Memory B cell (primary cell): ENCODE results near the gene DKK1.

Experiments
- ATAC-seq: fragments of 150-1000 bp; cut with Tn5 transposase; 2 replicates; pipeline ENCODE4 v1.10.0; 2021; ENCODE audit warnings: low read depth, mild to moderate bottlenecking, moderate library complexity
- DNase-seq, 2 donors: peaks; one replicate each; pipeline ENCODE4 v3.0.0; 2022; ENCODE audit warnings: low spot score in 2 of 2
- H3K27ac Mint-ChIP-seq: one replicate; pipeline ENCODE4 v1.8.0; 2022; ENCODE audit warnings: mild to moderate bottlenecking, moderate library complexity, mixed read lengths
- H3K27me3 Mint-ChIP-seq: one replicate; pipeline ENCODE4 v1.8.0; 2022; ENCODE audit warnings: mixed read lengths
- H3K36me3 Mint-ChIP-seq: one replicate; pipeline ENCODE4 v1.8.0; 2022; ENCODE audit warnings: mild to moderate bottlenecking, mixed read lengths
- H3K4me1 Mint-ChIP-seq: one replicate; pipeline ENCODE4 v1.8.0; 2022; ENCODE audit warnings: mixed read lengths
- H3K4me3 Mint-ChIP-seq: one replicate; pipeline ENCODE4 v1.8.0; 2022; ENCODE audit warnings: mild to moderate bottlenecking, moderate library complexity, mixed read lengths
- H3K9me3 Mint-ChIP-seq: one replicate; pipeline ENCODE4 v1.8.0; 2022; ENCODE audit warnings: mixed read lengths

The DKK1 gene

DNA sequence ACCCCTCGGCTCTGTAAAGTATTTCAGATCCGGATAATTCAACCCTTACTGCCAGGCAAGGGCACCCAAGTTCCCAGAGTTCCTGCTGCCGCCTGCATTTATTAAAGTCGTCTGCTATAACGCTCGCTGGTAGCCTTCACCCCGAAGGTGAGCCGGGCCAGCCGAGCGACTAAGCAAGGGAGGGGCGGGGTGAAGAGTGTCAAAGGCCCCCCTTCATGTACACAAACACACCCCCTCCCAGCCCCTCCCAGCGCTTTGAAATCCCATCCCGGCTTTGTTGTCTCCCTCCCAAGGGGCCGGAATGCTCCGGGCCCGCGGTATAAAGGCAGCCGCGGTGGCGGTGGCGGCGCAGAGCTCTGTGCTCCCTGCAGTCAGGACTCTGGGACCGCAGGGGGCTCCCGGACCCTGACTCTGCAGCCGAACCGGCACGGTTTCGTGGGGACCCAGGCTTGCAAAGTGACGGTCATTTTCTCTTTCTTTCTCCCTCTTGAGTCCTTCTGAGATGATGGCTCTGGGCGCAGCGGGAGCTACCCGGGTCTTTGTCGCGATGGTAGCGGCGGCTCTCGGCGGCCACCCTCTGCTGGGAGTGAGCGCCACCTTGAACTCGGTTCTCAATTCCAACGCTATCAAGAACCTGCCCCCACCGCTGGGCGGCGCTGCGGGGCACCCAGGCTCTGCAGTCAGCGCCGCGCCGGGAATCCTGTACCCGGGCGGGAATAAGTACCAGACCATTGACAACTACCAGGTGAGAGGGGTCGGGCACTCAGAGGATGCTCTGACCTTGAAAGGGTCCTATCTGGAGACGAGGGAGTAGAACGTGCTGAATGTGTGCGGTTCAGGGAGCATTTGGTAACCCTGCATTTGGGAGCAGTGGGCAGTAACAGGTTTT is at the start of gene DKK1:
TSS of gene DKK1 (plus strand) at position 349 of the 889 bp plus-strand sequence. CDS start at position 503, 154 bp downstream.
- Mint-ChIP-seq H3K4me1 (peaks cover 11% of the 10 kb centered on the region), H3K4me3 (peak within 1 kb of the TSS; percentile 84), H3K27ac (no peak within 1 kb of the TSS), H3K9me3 (no peaks in the 10 kb centered on the region), H3K27me3 (peaks cover 11% of the 10 kb centered on the region), H3K36me3 (no peaks in the 10 kb centered on the region)
- ATAC-seq = peak; percentile 78
- DNase-seq = peak; percentile 20 to 42

- ATAC-seq = no peak
- no peak for DNase-seq
- Mint-ChIP-seq H3K27ac (no peak overlapping the region), H3K36me3 (no peaks in the 10 kb centered on the region), H3K4me3 (no peak overlapping the region), H3K4me1 (no peaks in the 10 kb centered on the region), H3K27me3 (no peaks in the 10 kb centered on the region), H3K9me3 (no peaks in the 10 kb centered on the region)
Observed at GRCh38 chr10:52265131-52265926, 48.8 kb upstream of the DKK1 start.

DNA sequence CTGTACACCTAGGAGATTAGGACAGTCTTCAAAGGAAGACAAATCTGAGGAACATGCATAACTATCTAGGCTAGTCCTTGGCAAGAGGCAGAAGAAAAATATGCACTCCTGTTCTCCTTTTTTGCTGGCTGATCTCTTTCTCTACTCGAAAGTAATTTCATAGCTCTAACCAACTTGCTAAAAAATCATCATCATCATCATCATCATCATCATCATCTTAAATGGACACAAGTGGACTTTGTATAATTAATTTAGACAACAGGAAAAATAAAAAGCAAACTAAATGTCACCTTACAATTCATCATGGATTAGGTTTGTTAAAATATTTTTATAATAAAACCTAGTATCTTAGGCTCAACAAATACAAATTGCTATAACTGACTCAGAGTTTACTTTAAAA is 47.2 kb upstream of the DKK1 start:
- no peak overlapping the region for H3K27ac Mint-ChIP-seq
- no peaks in the 10 kb centered on the region for H3K4me1 Mint-ChIP-seq
- no peak overlapping the region for H3K4me3 Mint-ChIP-seq
- no peak for ATAC-seq
- H3K9me3 Mint-ChIP-seq = no peaks in the 10 kb centered on the region
- no peak for DNase-seq
- H3K27me3 Mint-ChIP-seq = no peaks in the 10 kb centered on the region
- H3K36me3 Mint-ChIP-seq = no peaks in the 10 kb centered on the region

DNA sequence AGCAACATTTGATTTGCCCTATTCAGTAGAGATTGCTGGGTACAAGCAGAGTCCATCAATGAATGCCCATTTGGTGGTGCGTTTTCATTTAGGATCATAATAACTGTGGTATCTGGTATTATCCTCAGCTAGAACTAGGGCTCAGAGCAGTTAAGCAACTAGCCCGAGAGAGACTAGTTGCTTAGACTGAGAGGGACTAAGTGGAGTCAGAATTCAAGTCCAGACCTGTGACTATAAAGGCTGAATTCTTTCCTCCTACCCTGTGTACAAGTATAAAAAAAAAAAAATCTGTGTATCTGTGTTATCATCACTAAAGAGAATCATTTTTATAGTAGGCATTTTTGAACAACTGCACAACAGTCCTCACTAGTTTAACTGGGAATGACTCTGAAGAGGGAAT is 45.3 kb upstream of the DKK1 start:
- Mint-ChIP-seq H3K27me3 (no peaks in the 10 kb centered on the region), H3K9me3 (no peaks in the 10 kb centered on the region), H3K27ac (no peak overlapping the region), H3K36me3 (no peaks in the 10 kb centered on the region), H3K4me3 (no peak overlapping the region), H3K4me1 (no peaks in the 10 kb centered on the region)
- ATAC-seq = no peak
- no peak for DNase-seq

GRCh38 chr10:52269233-52269632 is 44.8 kb upstream of the DKK1 start:
- ATAC-seq = no peak
- no peak for DNase-seq
- Mint-ChIP-seq H3K9me3 (no peaks in the 10 kb centered on the region), H3K4me3 (no peak overlapping the region), H3K36me3 (no peaks in the 10 kb centered on the region), H3K27ac (no peak overlapping the region), H3K4me1 (no peaks in the 10 kb centered on the region), H3K27me3 (no peaks in the 10 kb centered on the region)

DNA sequence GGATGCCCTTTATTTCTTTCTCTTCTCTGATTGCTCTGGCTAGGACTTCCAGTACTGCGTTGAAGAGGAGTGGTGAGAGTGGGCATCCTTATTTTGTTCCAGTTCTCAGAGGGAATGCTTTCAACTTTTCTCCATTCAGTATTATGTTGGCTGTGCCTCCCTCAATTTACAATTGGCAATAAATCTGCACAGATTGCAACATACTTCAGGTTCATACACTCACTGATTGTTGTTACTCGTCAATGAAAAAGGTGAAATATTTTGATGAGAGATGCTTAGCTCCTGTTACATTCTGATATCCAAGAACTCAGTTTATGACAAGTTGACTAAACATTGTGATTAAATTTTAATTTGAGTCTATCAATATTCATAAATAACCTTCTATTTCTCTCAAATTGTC is 37.9 kb upstream of the DKK1 start:
- no peak overlapping the region for H3K4me3 Mint-ChIP-seq
- ATAC-seq = no peak

GRCh38 chr10:52276986-52277385 is 37.1 kb upstream of the DKK1 start:
- H3K4me3 Mint-ChIP-seq = no peak overlapping the region
- H3K27ac Mint-ChIP-seq = no peak overlapping the region
- no peaks in the 10 kb centered on the region for H3K36me3 Mint-ChIP-seq
- H3K9me3 Mint-ChIP-seq = peaks cover 2% of the 10 kb centered on the region
- no peak for DNase-seq
- H3K27me3 Mint-ChIP-seq = no peaks in the 10 kb centered on the region
- H3K4me1 Mint-ChIP-seq = no peaks in the 10 kb centered on the region
- ATAC-seq = no peak

More for the DNA sequence above, 37.9 kb upstream of the DKK1 start:
- DNase-seq = no peak
- H3K4me1 Mint-ChIP-seq = no peaks in the 10 kb centered on the region
- no peaks in the 10 kb centered on the region for H3K27me3 Mint-ChIP-seq
- H3K27ac Mint-ChIP-seq = no peak overlapping the region
- peaks cover 2% of the 10 kb centered on the region for H3K9me3 Mint-ChIP-seq
- no peaks in the 10 kb centered on the region for H3K36me3 Mint-ChIP-seq

- Mint-ChIP-seq H3K9me3 (peaks cover 2% of the 10 kb centered on the region), H3K4me3 (no peak overlapping the region), H3K27ac (no peak overlapping the region), H3K4me1 (peaks cover 2% of the 10 kb centered on the region), H3K36me3 (no peaks in the 10 kb centered on the region), H3K27me3 (no peaks in the 10 kb centered on the region)
- ATAC-seq (no peak), DNase-seq (no peak)
Observed at GRCh38 chr10:52279546-52279945, 34.5 kb upstream of the DKK1 start.

GRCh38 chr10:52280051-52280450 is 34.0 kb upstream of the DKK1 start:
- Mint-ChIP-seq H3K4me3 (no peak overlapping the region), H3K27me3 (no peaks in the 10 kb centered on the region), H3K9me3 (peaks cover 2% of the 10 kb centered on the region), H3K27ac (no peak overlapping the region), H3K4me1 (peaks cover 4% of the 10 kb centered on the region), H3K36me3 (no peaks in the 10 kb centered on the region)
- DNase-seq = no peak
- no peak for ATAC-seq

- Mint-ChIP-seq H3K9me3 (no peaks in the 10 kb centered on the region), H3K4me1 (peaks cover 4% of the 10 kb centered on the region), H3K27me3 (no peaks in the 10 kb centered on the region), H3K4me3 (no peak overlapping the region), H3K27ac (no peak overlapping the region), H3K36me3 (no peaks in the 10 kb centered on the region)
- no peak for ATAC-seq
- DNase-seq = no peak
Observed at GRCh38 chr10:52283174-52283573, 30.9 kb upstream of the DKK1 start.

DNA sequence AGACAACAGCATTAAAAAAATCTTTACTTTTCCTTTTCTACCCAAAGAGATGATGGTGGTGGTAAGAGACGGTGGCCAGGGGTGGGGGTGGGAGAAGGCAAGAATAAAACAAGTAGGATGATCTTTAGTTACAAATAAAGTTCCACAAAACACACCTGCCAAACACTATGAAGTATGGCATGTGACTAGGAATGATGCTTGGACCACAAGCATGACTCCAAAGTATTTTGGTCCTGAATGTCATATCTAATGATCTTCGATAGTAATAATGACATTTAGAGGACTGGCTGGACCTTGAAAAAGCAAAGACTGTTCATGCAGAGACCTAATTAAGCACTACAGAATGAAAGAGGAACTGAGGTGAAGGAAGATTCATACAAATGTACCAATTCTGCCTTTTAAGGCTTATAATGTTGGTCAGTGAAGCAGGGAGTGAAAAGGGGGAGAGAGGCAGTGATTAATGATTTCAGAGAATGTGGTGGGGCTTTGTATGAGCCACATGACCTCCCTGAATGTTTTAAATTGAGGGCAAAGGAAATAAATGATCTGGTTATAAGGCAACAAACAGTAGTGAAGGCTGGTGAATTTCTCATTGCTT is 29.6 kb upstream of the DKK1 start:
- DNase-seq (no peak), ATAC-seq (peak; percentile 52)
- peaks cover 4% of the 10 kb centered on the region for H3K4me1 Mint-ChIP-seq
- no peak overlapping the region for H3K4me3 Mint-ChIP-seq
- no peaks in the 10 kb centered on the region for H3K27me3 Mint-ChIP-seq
- no peak overlapping the region for H3K27ac Mint-ChIP-seq
- no peaks in the 10 kb centered on the region for H3K9me3 Mint-ChIP-seq
- H3K36me3 Mint-ChIP-seq = no peaks in the 10 kb centered on the region

DNA sequence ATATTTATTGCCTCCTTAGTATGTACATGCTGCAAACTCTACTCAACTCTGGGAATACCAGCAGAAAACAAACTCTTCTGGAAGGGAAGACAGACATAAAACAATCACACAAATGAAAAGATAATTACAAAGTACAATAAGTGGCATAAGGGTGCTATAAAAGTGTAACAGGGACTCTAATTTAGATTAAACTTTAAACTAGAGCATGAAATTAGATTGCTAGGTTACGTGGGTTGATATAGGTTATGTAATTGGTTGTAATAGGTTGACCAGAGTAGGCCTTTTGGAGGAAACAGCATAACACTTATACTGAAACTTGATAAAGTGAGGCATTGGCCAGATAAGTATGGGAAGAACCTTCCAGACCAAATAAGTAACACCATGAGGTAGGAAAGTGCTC is 26.2 kb upstream of the DKK1 start:
- Mint-ChIP-seq H3K27ac (no peak overlapping the region), H3K4me3 (no peak overlapping the region)

DNA sequence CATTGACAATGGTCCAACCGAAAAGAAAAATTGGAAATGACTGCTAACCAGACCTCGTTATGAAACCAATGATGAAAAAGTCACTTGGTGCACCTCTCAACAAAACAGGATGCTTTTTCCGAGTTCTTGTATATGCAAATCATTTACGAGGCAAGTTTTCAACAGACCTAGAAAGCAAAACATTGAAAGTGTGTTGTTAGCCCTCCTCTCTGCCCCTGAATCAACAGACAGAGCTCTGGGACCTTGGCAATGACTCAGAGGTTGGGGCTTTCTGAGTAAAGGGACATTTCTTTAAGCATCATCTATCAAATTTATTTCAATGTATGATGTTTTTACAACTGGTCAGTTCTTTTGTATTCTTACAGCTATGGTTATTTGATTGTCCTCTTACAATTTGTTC is 16.3 kb upstream of the DKK1 start:
- H3K36me3 Mint-ChIP-seq = no peaks in the 10 kb centered on the region
- H3K4me1 Mint-ChIP-seq = no peaks in the 10 kb centered on the region
- H3K27ac Mint-ChIP-seq = no peak overlapping the region
- no peak overlapping the region for H3K4me3 Mint-ChIP-seq
- ATAC-seq (no peak), DNase-seq (no peak)
- H3K27me3 Mint-ChIP-seq = no peaks in the 10 kb centered on the region
- H3K9me3 Mint-ChIP-seq = no peaks in the 10 kb centered on the region

More for the DNA sequence above, 26.2 kb upstream of the DKK1 start:
- DNase-seq (no peak), ATAC-seq (no peak)
- no peaks in the 10 kb centered on the region for H3K9me3 Mint-ChIP-seq
- no peaks in the 10 kb centered on the region for H3K27me3 Mint-ChIP-seq
- no peaks in the 10 kb centered on the region for H3K36me3 Mint-ChIP-seq
- peaks cover 4% of the 10 kb centered on the region for H3K4me1 Mint-ChIP-seq

GRCh38 chr10:52300599-52301277 is 13.3 kb upstream of the DKK1 start:
- no peaks in the 10 kb centered on the region for H3K27me3 Mint-ChIP-seq
- no peaks in the 10 kb centered on the region for H3K4me1 Mint-ChIP-seq
- DNase-seq (no peak), ATAC-seq (no peak)
- no peak overlapping the region for H3K4me3 Mint-ChIP-seq
- no peaks in the 10 kb centered on the region for H3K36me3 Mint-ChIP-seq
- H3K27ac Mint-ChIP-seq = no peak overlapping the region
- H3K9me3 Mint-ChIP-seq = no peaks in the 10 kb centered on the region
